Fibroblast of peridontal ligament (primary cell): ENCODE measurements around the gene POU2AF3.

Experiments used
- DNase-seq: peaks from one replicate; pipeline ENCODE4 v3.0.0-alpha.2; 2010; ENCODE audit errors: extremely low read depth

The POU2AF3 gene

GRCh38 chr11:111352935-111353710 lies 54.8 kb downstream of the POU2AF3 start:
- DNase-seq = no peak

GRCh38 chr11:111353776-111354600 lies 55.6 kb downstream of the POU2AF3 start:
- DNase-seq = no peak

- no peak for DNase-seq
These were observed 56.2 kb downstream of the POU2AF3 start for GRCh38 chr11:111354601-111354891.

- DNase-seq = no peak
These were observed 56.8 kb downstream of the POU2AF3 start for GRCh38 chr11:111355101-111355500.

DNA sequence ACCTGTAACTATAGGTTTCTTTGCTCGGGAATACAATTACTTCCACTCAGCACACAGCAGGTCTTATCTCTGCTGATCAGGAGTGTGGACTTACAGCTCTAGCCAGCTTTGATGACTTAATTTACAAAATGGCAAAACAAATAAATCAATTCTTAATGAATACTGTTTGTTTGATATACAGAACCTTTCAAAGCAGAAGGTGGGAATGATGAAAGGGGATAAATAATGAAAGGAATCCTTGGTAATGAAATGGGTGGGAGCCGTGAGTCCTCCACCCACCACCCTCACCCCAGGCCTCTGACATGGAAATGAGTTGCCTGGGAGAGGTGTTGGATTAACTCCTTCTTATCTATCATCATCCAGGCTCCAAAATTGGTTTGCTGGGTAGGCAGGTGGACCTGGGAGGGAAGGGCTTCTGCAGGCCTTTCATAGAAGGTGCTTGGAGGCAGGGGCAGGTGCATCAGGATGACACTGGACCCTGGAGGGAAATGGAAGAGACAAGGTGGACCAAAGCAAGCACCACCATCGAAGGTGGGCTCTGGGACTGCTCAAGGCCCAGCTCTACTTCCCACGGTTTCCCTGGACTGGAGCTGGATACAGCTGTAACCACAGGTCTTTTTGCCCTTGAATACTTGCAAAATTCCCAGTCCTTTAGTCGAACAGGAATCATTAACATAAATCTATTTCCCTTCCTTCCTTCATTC lies 57.8 kb downstream of the POU2AF3 start:
- DNase-seq = no peak

GRCh38 chr11:111356660-111357048 lies 58.3 kb downstream of the POU2AF3 start:
- no peak for DNase-seq

DNA sequence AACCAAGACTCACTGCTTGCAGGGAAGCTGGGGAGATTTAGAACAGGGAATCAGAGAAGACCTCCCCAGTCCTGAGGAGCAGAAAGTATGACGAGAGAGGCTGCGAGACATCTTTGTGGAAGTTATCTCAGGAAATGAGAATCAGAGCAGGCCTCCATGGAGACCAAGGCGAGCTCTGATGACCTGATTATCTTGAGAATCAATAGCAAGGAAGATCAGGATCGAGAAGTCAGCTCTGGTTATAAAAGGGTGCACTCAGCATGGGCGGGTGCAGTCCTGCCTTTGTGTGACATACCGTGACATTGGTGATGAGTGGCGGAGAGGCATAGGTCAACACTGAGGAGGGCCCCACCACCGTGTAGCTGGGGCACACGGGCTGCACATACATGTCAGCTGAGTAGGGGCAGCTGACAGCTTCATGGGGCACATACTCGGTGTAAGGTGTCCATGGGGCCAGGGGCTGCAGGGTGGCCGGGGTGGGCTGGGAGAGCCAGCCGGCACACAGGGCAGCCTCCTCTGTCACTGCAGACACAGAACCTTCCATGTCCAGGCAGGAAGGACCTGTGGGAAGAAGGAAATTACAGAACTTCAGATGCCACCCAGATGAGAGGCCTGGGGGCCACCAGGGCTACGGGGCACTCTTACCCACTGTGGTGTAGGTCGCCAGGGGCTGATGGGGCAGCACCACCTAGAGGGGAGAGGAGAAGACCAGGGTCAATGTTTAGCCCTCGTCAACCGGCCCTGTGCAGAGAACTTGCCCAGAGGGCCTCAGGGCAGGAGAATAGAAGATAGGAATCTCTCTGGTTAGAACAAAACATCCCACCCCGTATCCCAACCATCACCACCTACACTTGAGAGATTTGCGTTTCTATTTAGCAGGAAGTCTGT lies 59.0 kb downstream of the POU2AF3 start:
- no peak for DNase-seq
